Smooth muscle cell (in vitro differentiated cells): ENCODE measurements around the gene PEMT. TPM values are rescaled to one million over a fixed set of nuclear protein-coding genes. Genes with fewer than 3 reads are reported as not detected.

Experiments used
- DNase-seq: peaks from one replicate; lab custom pipeline; 2025; ENCODE audit not compliant: unreplicated experiment; lab: John Stamatoyannopoulos, UW
- H2AFZ ChIP-seq: fragments of 200-600 bp; sonication (generic); 2 replicates; pipeline ENCODE4 v1.6.0; 2016; ENCODE audit warnings: antibody characterized with exemption, low read depth, mild to moderate bottlenecking
- H3F3A ChIP-seq: fragments of 200-600 bp; sonication (generic); 2 replicates; pipeline ENCODE4 v1.6.0; 2017; ENCODE audit warnings: antibody characterized with exemption, low read depth
- H3K27ac ChIP-seq: fragments of 200-600 bp; sonication (generic); 2 replicates; pipeline ENCODE4 v1.5.1; 2016; ENCODE audit warnings: low read depth, mild to moderate bottlenecking
- H3K27me3 ChIP-seq: fragments of 200-600 bp; sonication (generic); 2 replicates; pipeline ENCODE4 v1.6.1; 2016; ENCODE audit warnings: low read depth, mild to moderate bottlenecking
- H3K36me3 ChIP-seq: fragments of 200-600 bp; sonication (generic); 2 replicates; pipeline ENCODE4 v1.5.1; 2016; ENCODE audit warnings: low read depth
- H3K4me1 ChIP-seq: fragments of 200-600 bp; sonication (generic); 2 replicates; pipeline ENCODE4 v1.5.1; 2016; ENCODE audit warnings: low read depth
- H3K4me2 ChIP-seq: fragments of 200-600 bp; sonication (generic); 2 replicates; pipeline ENCODE4 v1.6.0; 2016; ENCODE audit warnings: mild to moderate bottlenecking
- H3K4me3 ChIP-seq: fragments of 200-600 bp; sonication (generic); 2 replicates; pipeline ENCODE4 v1.5.1; 2016; ENCODE audit warnings: mild to moderate bottlenecking
- H3K79me2 ChIP-seq: fragments of 200-600 bp; sonication (generic); 2 replicates; pipeline ENCODE4 v1.6.0; 2016; ENCODE audit warnings: low read depth, mild to moderate bottlenecking
- H3K9ac ChIP-seq: fragments of 200-600 bp; sonication (generic); 2 replicates; pipeline ENCODE4 v1.6.0; 2016; ENCODE audit warnings: low read depth
- H3K9me3 ChIP-seq: fragments of 200-600 bp; sonication (generic); replicated peaks from 2 replicates; pipeline ENCODE4 v1.5.1; 2016; ENCODE audit warnings: low read depth
- H4K20me1 ChIP-seq: fragments of 200-600 bp; sonication (generic); 2 replicates; pipeline ENCODE4 v1.6.0; 2016; ENCODE audit warnings: low read depth
- CTCF ChIP-seq: fragments of 200-600 bp; sonication (generic); IDR thresholded peaks from 2 replicates; pipeline ENCODE4 v1.5.1; 2017; ENCODE audit warnings: borderline replicate concordance, mild to moderate bottlenecking, antibody characterized with exemption; ENCODE audit not compliant: insufficient read depth, poor library complexity, severe bottlenecking
- WGBS: methylation state at CpG from one replicate; pipeline ENCODE4 v1.1.7; 2016; ENCODE audit warnings: low lambda C conversion rate; 5-methylcytosine and 5-hydroxymethylcytosine counted together
- polyA plus RNA-seq: library from polyadenylated mRNA; unstranded; fragments of >200 nt; fragmentation: Nextera tagmentation; extraction: Ambion mirVana; gene quantifications from 2 replicates; pipeline ENCODE4 v1.2.1, GENCODE V29; 2016
- total RNA-seq: library from RNA; depleted of rRNA; stranded (reverse); fragments of >200 nt; gene quantifications from 2 replicates; pipeline ENCODE4 v1.2.3, GENCODE V29; 2014

The PEMT gene
- total and polyA plus RNA-seq, 2 experiments from 2014 or later: 43.8 to 69.9 TPM

GRCh38 chr17:17504341-17505140, 87.0 kb downstream of the PEMT start:
- H3K9me3 ChIP-seq: no peaks in the 10 kb centered on the region
- no peak overlapping the region for H2AFZ ChIP-seq
- H3K27me3 ChIP-seq: no peaks in the 10 kb centered on the region
- no peak overlapping the region for H3K9ac ChIP-seq
- no peaks in the 10 kb centered on the region for H3K79me2 ChIP-seq
- TF ChIP-seq CTCF: no peak
- H4K20me1 ChIP-seq: no peaks in the 10 kb centered on the region
- no peak overlapping the region for H3K4me2 ChIP-seq
- 91% methylated on average over 20 of the region's 20 CpGs for whole genome bisulfite sequencing
- no peaks in the 10 kb centered on the region for H3K4me1 ChIP-seq
- H3F3A ChIP-seq: no peaks in the 10 kb centered on the region
- no peak overlapping the region for H3K27ac ChIP-seq
- DNase-seq: no peak
- H3K36me3 ChIP-seq: no peaks in the 10 kb centered on the region
- no peak overlapping the region for H3K4me3 ChIP-seq

GRCh38 chr17:17503566-17504130, 87.9 kb downstream of the PEMT start:
- no peaks in the 10 kb centered on the region for H3K27me3 ChIP-seq
- H3F3A ChIP-seq: no peaks in the 10 kb centered on the region
- WGBS: 96% methylated on average over 5 of the region's 7 CpGs

GRCh38 chr17:17502741-17503565, 88.6 kb downstream of the PEMT start:
- Histone ChIP-seq H3K79me2 (no peaks in the 10 kb centered on the region), H3K4me1 (no peaks in the 10 kb centered on the region), H3K4me3 (no peak overlapping the region), H2AFZ (no peak overlapping the region), H4K20me1 (no peaks in the 10 kb centered on the region), H3K4me2 (no peak overlapping the region), H3K9ac (no peak overlapping the region), H3K36me3 (no peaks in the 10 kb centered on the region), H3K27me3 (no peaks in the 10 kb centered on the region), H3F3A (no peaks in the 10 kb centered on the region), H3K9me3 (no peaks in the 10 kb centered on the region), H3K27ac (no peak overlapping the region)
- DNase-seq: no peak
- 92% methylated on average over 21 of the region's 21 CpGs for WGBS
- no peak for TF ChIP-seq CTCF

More at GRCh38 chr17:17503566-17504130, 87.9 kb downstream of the PEMT start:
- no peak overlapping the region for H3K9ac ChIP-seq
- H3K79me2 ChIP-seq: no peaks in the 10 kb centered on the region
- no peaks in the 10 kb centered on the region for H3K9me3 ChIP-seq
- no peaks in the 10 kb centered on the region for H3K4me1 ChIP-seq
- no peaks in the 10 kb centered on the region for H4K20me1 ChIP-seq
- no peak for TF ChIP-seq CTCF
- no peak overlapping the region for H2AFZ ChIP-seq
- no peak for DNase-seq
- H3K4me3 ChIP-seq: no peak overlapping the region
- no peak overlapping the region for H3K4me2 ChIP-seq
- no peak overlapping the region for H3K27ac ChIP-seq
- no peaks in the 10 kb centered on the region for H3K36me3 ChIP-seq
